DMS153 treated with DMSO at 0.1 percent for 48 hours (cell line): ENCODE results near the gene SMURF2.
"Not testable (repeated sequence)": the region's sequence is repeated elsewhere in the genome, so short reads cannot be mapped to it uniquely, and the experiment has no call there.

Experiments used
- DNase-seq: peaks from one replicate; lab custom pipeline; 2025; ENCODE audit not compliant: unreplicated experiment; lab: John Stamatoyannopoulos, UW

SMURF2 gene

DNA sequence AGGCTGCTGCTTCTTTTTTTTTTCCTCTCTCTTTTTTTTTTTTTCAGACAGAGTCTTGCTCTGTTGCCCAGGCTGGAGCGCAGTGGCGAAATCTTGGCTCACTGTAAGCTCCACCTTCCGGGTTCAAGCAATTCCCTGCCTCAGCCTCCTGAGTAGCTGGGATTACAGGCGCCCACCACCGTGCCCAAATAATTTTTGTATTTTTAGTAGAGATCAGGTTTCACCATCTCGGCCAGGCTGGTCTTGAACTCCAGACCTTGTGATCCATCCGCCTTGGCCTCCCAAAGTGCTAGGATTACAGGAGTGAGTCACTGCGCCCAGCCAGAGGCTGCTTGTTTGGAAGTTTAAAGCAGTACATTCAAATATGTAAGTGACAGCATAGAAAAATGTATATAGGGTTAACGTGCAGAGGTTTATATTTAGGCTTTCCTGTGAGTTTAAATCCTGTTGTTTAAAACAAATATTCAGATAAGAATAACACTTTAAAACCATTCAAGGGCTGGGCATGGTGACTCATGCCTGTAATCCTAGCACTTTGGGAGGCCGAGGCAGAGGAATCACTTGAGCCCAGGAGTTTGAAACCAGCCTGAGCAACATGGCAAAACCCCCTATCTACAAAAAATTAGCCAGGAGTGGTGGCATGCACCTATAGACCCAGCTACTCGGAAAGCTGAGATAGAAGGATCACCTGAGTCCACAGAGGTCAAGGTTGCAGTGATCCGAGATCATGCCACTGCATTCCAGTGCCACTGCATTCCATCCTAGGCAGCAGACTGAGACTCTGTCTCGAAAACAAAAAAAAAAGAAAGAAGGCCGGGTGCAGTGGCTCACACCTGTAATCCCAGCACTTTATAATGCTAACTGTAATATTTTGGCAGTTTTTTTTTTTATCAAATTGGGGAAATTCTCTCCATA lies 6.0 kb upstream of the SMURF2 start:
- not testable (repeated sequence) for DNase-seq

DNA sequence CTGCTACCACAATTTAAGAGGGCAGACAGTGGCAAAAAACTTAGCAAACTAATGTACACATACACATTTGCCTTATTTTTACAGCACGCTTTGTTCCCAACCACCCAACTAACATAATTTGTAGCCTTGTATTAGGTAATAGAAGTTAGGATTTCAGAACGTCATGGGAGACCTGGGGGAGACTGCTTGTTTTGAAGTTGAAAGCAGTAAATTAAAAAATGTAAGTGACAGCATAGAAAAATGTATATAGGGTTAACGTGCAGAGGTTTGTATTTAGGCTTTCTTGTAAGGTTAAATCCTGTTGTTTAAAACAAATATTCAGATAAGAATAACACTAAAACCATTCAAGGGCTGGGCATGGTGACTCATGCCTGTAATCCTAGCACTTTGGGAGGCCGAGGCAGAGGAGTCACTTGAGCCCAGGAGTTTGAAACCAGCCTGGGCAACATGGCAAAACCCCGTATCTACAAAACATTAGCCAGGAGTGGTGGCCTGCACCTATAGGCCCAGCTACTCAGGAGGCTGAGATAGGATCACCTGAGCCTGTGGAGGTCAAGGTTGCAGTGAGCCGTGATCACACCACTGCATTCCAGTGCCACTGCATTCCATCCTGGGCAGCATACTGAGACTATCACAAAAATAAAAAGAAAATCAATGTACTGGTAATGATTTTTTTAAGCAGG lies 2.3 kb upstream of the SMURF2 start:
- DNase-seq = not testable (repeated sequence)

DNA sequence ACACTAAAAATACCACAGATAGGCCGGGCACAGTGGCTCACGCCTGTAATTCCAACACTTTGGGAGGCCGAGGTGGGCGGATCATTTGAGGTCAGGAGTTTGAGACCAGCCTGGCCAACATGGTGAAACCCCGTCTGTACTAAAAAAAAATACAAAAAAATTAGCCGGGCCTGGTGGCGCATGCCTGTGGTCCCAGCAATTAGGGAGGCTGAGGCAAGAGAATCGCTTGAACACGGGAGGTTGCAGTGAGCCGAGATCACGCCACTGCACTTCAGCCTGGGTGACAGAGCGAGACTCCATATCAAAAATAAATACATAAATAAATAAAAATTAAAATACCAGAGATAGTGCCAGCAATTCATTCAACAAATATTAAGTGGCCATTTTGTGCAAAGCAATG lies 1.7 kb upstream of the SMURF2 start:
- not testable (repeated sequence) for DNase-seq

DNA sequence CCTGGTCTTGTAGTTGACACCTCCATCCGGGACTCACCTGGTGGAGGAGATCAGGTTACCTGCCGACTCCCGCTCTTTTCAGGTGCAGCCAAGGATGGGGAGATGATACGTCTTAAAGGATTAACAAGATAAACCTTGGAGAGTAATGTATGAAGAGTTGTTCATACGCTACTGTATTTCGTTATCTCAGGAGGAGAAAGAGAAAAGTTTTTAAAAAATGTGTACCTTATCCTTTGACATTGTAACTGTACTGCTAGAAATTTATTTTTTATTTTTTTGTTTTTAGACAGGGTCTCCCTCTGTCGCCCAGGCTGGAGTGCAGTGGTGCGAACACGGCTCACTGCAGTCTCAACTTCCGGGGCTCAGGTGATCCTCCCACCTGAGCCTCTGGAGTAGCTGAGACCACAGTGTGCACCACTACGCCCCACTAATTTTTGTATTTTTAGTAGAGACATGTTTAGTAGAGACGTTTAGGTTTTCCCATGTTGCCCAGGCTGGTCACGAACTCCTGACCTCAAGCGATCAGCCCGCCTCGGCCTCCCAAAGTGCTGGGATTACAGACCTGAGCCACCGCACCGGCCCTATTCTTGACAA lies 764 bp upstream of the SMURF2 start:
- no peak for DNase-seq

DNA sequence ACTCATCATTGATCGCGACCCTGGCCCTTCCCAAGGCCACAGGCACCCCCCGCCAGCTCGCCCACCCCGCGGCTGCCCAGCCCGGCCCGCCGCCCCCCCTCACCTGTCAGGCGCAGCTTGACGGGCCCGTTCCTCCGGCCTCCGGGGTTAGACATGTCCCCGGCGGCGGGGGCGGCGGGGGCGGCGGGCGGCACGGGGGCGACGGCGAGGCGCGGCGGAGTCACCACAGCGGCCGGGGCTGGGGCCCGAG lies 456 bp downstream of the SMURF2 start:
- no peak for DNase-seq

DNA sequence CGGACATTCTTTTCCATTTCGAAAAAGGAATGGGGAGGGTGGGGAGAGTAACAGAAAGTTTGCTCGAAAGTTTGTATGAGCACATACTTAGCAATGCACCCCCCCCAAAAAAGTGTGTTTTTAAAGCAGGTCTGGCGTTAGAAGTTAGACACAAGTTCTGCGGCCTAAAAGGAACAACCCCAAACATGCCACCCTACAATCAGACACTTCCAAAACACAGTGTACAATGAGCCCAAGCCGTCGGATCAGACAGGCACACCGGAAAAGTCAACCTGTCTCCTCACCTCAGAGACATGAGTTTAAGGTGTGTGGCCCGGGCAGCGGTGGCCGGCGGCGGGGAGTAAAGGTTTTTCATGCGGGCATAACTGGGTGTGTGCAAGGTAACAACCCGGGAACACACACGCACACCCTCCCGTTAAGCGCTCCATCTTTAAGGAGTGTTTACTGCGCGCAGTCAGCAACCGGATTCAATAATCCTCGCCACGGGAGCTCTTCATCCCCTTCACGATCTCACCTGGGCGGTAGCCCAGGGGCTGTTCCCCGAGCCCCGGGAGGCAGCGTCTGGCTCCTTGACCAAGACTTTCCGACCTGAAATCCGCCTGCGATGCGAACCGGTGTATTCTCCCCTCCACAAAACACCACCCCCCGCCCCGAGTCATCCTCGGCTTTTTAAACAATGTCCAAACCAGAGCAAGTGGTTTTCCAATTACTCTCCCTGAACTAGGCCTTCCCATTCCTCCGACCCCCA lies 955 bp downstream of the SMURF2 start:
- not testable (repeated sequence) for DNase-seq

DNA sequence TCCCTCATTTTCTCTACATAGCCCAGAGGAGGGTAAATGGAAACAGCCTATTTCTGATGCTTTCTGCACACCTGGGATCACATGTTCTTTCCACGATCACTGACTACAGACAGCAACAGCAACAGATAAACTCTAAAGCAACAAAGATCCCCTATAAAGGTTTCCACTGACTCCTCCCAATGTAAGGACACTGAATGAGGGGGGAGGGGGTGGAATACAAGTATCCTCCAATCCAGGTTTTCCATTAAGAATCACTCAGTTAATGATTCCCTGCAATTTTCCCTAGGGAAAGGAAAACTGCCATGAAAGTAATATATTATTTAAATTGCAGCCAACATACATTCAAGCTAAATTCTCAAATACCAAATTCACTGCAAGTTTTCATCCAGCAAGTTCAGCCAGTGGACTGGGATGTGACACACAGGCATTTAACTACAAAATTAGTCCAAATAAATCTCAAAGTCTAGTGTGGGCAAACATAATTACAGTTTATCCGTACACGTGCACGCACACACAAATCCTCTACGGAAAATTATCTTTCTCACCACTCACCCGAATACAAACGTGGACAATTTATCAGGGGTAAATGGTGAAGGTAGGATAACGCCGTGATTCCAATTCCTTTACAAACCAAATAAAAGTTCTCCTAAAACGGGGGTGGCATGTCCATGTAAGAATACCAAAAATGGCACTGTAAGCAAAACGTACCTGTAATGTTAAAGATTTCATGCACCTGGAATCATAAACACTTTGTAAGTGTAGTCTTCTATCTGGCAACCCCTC lies 1.7 kb downstream of the SMURF2 start:
- not testable (repeated sequence) for DNase-seq

DNA sequence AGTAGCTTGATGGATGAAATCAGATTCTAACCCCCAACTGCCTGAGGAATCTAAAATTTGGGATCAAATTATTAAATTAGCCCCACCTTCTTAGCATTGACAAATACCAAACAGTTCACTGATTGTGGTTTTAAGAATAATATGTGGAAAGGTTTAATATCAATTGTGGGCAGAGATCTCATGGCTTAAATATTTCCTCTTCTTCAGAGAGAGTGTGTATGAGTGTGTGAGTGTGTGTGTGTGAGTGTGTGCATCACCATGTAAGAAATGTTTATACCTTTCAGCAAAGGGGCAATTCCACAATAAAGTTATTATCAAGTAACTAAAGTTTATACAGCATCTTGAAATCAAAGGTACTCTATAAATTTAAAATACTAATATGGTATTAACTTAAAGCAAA lies 3.2 kb downstream of the SMURF2 start:
- DNase-seq = no peak

DNA sequence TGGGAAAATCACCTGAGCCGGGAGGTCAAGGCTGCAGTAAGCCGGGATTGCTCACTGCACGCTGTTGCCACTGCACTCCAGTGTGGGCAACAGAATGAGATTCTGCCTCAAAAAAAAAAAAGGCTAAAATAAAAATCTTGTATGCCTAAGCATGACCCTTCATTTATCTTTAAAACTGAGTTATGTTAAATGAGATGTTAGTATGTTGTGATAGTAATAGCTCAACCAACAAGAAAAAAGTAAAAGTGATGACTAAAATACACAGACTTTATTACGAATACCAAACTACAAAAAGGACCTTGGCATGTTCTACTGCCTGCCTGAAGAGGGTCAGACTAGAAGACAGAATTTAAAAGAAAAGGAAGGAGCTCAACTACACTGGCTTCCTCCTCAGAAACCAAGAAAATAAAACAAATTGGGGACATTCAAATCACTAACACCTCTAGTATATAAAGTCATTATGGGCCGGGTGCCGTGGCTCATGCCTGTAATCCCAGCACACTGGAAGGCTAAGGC lies 4.4 kb downstream of the SMURF2 start:
- DNase-seq = no peak

DNA sequence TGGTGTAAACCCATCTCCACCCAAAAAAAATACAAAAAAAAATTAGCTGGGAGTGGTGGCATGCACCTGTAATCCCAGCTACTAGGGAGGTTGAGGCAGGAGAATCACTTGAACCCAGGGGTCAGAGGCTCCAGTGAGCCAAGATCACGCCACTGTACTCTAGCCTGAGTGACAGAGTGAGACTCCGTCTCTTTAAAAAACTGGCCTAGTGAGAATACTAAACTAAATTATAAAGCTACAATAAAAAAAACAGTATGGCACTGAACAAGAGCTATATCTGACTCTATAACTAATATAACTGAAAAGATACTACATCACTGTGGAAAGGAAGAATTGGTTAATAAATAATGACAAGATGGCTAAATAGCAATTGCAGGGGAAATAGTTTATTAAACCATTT lies 6.4 kb downstream of the SMURF2 start:
- no peak for DNase-seq

DNA sequence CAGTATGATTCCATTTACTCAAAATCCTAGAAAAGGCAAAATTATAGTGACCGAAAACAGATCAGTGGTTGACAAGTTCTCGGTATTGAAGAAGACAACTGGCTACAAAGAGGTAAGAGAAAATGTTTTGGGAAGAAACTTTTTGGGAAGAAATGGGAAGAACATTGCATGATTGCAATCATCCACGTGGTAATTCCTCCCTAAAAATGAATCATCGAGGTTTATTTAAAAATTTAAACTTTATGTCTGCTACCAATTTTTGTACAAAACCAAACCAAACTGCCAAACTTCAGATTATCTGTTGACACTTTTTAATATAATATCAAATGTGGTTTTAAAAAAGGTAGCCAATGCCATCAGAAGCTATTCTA lies 8.1 kb downstream of the SMURF2 start:
- DNase-seq = no peak

DNA sequence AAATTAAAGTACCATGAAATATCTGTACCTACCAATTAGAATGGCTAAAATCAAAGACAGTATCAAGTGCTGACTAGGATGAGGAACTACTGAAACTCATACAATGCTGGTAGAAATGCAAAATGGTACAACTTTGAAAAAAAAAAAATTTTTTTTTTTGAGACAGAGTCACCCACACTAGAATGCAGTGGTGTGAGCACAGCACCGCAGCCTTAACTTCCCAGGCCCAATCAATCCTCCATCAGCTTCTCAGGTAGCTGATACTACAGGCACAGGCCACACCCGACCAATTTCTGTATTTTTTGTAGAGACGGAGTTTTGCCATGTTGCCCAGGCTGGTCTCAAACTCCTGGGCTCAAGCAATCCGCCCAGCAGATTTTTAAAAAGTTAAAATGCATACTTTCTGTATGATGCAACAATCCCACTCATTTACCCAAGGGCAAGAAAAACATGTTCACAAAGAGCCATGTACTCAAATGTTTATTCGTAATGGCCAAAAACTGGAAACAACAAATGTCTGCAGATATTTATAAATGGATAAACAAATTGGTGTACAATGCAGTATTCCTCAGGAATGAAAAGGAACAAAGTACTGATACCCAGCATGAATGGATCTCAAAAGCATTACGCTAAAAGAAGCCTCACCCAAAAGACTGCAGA lies 8.7 kb downstream of the SMURF2 start:
- DNase-seq = no peak

DNA sequence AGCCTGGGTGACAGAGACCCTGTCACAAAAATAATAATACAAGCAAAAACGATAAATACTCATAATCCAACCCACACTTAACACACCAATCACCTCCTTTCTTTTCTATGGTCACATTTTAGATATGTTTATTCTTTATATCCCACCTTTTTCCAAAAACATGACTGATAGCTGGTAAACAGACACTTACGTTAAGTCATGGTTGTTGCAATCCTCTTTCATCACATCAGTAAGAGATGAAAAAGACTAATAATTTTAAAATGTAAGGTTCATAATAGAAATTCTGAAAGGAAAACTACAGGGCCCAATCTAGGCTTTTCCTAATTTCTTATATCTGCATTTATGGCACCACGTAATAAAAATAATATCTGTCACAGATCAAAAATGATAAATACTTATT lies 10.2 kb downstream of the SMURF2 start:
- no peak for DNase-seq

DNA sequence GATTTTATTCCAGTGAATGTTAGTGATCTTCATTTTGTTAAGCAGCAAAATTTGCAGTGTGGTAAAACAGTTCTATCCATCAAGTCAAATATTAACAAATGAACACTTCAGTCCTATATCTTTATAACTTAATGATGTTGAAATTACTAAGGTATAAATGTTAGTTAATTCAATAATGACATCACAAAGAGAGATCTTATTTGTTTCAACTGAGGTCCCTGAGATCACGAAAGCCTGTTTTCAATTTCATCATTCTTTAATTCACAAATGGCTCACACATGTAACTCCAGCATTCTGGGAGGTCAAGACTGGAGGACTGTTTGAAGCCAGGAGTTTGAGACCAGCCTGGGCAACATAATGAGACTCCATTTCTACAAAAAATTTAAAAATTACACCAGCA lies 13.9 kb downstream of the SMURF2 start:
- no peak for DNase-seq

DNA sequence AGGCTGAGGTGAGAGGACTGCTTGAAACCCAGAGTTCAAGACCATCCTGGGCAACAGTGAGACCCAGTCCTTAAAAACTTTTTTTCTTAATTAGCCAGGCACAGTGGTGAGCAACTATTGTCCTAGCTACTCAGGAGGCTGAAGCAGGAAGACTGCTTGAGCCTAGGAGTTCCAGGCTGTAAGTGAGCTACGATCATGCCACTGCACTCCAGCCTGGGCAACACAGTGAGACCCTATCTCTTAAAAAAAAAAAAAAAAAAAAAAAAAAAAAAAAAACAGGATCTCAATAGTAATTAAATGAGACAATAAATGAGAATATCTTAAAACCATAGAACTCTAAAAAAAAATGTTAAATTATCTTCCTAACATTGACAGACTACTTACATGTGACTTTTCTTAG lies 14.3 kb downstream of the SMURF2 start:
- DNase-seq = no peak

DNA sequence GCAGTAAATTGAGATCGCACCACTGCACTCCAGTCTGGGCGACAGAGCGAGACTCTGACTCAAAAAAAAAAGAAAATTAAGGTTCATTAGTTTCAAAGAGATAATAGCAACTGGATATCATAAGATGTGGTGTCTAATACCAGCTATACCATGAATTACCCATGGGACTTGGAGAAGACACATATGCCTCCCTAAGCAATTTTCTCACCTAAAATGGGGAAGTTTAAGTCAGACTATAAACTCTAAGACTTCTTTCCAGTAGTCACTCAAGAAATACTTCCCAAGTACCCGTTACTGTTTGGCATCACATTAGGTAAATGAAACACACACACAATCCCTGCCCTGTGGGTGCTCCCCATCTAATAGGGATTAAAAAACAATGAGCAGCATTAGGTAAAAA lies 22.6 kb downstream of the SMURF2 start:
- no peak for DNase-seq

DNA sequence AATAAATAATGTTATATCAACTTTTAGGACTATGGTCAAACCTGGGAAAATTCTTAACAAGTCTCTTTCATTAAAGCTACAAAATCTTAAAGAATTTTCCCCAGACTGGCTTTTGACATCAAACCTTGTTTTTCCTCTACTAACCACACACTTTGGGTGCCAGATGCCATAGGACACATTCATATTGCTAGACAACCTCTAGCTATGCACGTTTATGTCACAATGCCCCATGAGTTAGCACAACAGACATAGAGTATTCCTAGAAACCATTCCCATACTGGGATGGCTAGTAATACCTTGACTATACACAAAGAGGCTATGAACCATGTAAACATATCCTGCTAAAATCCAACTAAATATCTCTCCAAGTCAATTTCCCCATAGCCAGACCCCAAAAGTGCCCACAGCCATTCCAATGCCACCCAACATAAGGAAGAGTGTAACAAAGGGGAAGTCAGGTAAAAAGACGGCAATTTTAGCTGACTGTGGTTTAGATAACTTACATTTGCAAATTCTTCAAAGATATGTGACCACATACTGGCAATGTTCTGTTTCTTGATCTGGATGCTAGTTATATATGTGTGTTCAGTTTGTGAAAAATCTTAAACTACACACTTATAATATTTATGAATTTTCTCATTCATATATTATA lies 23.4 kb downstream of the SMURF2 start:
- DNase-seq = no peak

DNA sequence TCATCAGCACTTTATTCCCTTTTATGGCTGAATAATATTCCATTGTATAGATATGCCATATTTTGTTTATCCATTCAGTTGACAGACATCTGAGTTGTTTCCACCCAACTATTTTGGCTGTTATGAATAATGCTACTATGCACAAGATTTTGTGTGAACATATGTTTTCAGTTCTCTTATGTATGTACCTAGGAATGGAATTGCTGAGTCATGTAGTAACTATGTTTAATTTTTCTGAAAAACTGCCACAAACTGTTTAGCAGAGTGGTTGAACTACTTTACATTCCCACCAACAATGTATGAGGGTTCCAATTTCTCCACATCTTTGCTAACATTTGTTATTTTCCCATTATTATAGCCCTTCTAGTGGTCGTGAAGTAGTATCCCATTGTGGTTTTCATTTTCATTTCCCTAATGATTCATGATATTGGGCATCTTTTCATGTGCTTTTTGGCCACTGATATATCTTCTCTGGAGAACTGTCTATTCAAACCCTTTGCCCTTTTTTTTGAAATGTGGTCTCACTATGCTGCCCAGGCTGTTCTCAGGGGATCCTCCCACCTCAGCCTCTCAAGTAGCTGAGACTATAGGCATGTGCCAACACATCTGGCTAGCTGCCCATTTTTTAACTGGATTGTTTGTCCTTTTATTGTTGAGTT lies 26.3 kb downstream of the SMURF2 start:
- DNase-seq = no peak

DNA sequence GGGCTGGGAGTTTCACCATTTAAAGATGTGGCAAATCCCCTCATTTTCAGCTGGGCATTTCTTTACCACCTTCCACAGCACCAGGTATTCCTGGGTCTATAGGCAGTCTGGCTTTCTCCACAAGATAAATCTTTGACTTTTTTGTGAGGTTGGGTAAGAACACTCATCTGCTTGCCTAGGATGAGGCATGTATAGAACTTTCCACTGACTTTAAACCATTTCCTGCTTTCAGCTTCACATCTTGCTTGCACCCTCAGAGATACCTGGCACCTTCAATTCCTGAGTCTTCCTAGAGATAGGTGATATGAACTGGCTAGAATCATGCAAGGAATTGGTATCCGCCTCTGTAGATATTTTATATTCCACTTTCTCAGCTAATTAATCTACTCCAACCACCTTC lies 27.9 kb downstream of the SMURF2 start:
- no peak for DNase-seq
